C4-2B (cell line): ENCODE data around the gene RAPGEF6.

ENCODE experiments used
- ZFX ChIP-seq: fragments of 450-650 bp; IDR thresholded peaks from 2 replicates; pipeline ENCODE4 v1.6.1; 2017
- TF ChIP-seq, protein P1 (sequence below): fragments of 450-650 bp; conservative IDR thresholded peaks from 2 replicates; pipeline ENCODE4 v1.5.1; 2017; ENCODE audit warnings: mild to moderate bottlenecking

DNA sequence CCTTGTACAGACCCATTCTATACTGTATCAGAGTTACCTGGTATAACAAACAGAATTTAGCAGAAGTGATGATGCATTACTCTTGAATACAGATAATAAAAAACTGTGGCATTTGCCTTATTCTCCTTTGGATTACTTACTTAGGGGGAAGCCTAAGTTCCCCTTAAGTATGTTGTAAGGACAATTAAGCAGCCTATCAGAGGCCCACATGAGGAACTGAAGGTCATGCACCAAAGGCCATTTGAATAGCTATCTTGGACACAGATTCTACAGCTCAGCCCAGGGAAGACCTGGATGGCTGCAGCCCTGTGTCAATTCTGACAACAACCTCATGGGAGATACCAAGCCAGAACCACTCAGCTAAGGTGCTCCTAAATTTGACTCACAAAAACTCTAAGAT is 125.2 kb downstream of the RAPGEF6 start:
- TF ChIP-seq, protein P1, sequence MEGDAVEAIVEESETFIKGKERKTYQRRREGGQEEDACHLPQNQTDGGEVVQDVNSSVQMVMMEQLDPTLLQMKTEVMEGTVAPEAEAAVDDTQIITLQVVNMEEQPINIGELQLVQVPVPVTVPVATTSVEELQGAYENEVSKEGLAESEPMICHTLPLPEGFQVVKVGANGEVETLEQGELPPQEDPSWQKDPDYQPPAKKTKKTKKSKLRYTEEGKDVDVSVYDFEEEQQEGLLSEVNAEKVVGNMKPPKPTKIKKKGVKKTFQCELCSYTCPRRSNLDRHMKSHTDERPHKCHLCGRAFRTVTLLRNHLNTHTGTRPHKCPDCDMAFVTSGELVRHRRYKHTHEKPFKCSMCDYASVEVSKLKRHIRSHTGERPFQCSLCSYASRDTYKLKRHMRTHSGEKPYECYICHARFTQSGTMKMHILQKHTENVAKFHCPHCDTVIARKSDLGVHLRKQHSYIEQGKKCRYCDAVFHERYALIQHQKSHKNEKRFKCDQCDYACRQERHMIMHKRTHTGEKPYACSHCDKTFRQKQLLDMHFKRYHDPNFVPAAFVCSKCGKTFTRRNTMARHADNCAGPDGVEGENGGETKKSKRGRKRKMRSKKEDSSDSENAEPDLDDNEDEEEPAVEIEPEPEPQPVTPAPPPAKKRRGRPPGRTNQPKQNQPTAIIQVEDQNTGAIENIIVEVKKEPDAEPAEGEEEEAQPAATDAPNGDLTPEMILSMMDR = no peak
- TF ChIP-seq ZFX = no peak
